Measurements from ENCODE around the gene FAM50B.

FAM50B gene, protein sequence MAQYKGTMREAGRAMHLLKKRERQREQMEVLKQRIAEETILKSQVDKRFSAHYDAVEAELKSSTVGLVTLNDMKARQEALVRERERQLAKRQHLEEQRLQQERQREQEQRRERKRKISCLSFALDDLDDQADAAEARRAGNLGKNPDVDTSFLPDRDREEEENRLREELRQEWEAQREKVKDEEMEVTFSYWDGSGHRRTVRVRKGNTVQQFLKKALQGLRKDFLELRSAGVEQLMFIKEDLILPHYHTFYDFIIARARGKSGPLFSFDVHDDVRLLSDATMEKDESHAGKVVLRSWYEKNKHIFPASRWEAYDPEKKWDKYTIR

GRCh38 chr6:3848925-3849605, at the start of gene FAM50B:
FAM50B (plus strand) TSS chr6:3849373; CDS start chr6:3849812, 439 bp downstream.
- DNase-seq, result peak; percentile 40

DNA sequence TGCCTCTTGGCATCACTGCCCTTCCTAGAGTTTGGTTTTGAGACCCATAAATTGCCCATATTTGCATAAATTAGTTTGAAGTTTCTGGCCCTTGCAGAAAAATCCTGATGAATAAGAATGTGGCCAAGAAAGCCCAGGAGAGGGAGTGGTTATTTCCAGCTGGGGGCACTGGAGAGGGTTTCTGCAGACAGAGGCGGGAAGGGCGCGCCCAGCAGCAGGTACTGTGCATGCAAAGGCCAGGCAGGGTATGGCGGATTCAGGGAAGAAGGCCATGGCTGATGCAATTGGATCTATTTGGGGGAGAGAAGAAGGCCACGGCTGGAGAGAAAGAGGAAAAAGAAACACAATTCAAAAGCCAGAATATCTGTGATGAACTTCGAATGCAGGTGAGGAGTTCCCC, 49.5 kb upstream of the FAM50B start:
- DNase-seq, result no peak

- no peak for DNase-seq
Observed at GRCh38 chr6:3800850-3801591, 48.2 kb upstream of the FAM50B start.

DNA sequence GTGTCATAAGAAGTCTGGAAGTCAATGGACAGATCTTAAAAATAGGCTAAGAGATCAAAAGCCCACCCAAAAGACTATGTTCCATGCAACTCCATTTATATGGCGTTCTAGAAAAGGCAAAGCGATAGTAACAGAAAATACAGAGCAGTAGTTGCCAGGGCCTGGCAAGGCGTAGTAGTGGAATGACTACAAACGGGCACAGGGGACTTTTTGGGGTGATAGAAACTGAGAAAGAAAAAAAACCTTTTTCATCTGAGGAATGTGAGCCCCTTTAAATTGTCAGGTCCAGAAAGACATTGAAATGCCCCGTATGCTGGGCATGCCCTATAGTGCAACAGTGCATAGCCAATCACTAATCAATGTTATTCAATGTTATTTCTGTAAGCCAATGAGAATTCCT, 47.2 kb upstream of the FAM50B start:
- no peak for DNase-seq

DNA sequence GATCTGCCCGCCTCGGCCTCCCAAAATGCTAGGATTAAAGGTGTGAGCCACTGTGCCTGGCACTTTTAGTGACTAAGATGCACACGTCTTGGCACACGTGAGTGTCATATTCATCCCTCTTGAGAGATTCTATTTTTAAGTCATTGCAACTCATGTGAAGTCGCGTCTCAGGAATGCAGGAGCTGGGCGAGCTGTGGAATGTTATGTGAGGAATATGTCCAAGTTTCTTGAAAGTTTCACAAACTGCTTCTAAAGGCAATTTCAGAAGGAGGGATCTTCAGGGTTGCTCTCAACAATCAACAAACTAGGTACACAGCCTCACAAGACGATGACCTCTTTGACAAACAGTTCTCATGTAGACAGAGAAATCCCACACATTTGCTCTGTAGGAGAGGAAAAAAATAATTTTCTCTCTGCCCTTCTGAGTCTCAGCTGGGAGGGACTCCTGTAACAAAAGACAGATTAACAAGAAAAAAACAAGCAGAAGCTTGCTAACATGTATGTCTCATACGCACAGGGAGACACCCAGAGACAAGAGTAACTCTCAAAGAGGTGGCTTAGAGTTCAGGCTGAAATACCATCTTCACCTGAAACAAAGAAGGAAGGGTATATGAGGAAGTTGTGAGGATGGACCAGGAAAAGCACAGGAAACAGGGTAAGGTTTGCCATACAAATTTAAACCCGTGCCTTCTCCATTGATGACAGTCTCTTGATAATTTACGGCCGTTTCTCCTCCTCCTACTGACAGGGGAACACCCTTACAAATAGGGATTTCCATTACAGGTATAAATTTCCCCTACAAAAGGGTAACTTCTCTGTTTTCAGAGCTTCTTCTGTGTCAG, 45.3 kb upstream of the FAM50B start:
- no peak for DNase-seq

DNA sequence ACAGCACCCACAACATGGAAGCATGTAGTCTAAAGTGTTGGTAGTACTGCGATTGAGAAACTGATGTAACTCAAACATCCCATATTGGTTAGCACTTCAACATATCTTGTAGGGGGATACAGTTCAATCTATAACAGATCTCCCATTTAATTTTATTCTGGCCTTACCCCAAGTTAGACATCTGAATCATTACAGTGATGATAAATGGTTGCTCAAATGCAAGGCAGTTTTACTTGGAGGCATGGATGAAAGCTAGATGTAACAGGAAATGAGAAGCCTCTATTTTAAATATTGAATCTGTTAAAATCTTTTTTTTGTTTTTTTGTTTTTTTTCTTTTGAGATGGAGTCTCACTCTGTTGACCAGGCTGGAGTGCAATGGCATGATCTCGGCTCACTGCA, 44.2 kb upstream of the FAM50B start:
- DNase-seq, result no peak

DNA sequence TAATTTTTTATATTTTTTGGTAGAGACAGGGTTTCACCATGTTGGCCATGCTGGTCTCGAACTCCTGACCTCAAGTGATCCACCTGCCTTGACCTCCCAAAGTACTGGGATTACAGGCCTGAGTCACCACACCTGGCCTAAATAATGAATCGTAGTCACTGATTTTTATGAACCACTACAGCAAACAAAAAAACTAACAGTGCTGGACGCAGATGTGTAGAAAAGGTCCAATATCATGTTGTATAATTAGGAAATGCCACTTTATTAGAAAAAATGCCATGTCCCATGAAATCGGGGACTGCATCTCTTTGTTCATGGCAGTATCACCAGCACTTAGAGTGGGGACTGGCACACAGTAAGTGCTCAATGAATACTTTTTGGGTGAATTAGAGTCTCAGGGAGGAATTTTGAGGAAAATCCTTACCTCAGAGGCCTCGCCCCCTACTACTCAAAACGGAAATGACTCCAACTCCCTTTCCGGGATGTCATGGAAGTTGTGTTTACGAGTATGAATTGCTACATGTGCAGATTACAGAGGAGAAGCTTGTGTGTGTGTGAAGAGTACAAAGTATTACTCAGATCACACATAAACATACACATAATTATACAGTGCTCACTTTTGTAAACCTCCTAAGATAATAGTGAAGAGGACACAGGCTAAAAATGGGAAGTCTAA, 43.6 kb upstream of the FAM50B start:
- DNase-seq, result no peak

- DNase-seq, result no peak
Observed at GRCh38 chr6:3806169-3806922, 42.8 kb upstream of the FAM50B start.

DNA sequence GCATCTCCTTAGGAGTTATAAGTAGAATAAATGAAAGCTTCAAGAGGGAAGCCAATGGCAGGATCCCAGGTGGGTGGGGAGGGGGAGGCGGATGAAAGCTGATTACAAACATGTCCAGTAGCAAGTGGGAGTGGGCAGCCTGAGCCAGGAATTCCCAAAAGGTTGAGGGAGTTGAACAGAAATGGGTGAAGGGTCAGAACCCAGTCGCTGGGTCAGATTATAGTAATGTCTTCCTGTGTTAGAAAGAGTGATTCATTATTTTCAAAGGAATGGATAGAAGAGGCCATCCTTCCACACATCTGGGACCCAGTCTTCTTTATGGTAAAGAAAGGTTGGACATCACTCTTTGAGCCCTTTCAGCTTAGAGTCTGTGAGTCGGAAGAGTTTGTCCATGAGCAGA, 41.0 kb upstream of the FAM50B start:
- DNase-seq, result no peak

- DNase-seq, result no peak
Observed at GRCh38 chr6:3808759-3809514, 40.2 kb upstream of the FAM50B start.

DNA sequence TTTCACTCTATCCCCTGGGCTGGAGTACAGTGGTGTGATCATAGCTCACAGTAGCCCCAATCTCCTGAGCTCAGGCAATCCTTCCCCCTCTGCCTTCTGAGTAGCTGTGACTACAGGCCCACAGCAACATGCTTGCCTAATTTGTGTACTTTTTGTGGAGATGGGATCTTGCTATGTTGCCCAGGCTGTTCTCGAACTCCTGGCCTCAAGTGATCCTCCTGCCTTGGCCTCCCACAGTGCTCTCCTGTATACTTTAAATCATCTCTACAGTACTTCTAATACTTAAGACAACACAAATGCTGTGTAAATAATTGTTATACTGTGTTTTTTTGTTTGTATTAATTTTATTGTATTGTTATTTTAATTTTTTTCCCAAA, 39.7 kb upstream of the FAM50B start:
- no peak for DNase-seq

- no peak for DNase-seq
Observed at GRCh38 chr6:3809982-3810381, 39.2 kb upstream of the FAM50B start.

- DNase-seq, result no peak
Observed at GRCh38 chr6:3811191-3811590, 38.0 kb upstream of the FAM50B start.

- no peak for DNase-seq
Observed at GRCh38 chr6:3812596-3812995, 36.6 kb upstream of the FAM50B start.

DNA sequence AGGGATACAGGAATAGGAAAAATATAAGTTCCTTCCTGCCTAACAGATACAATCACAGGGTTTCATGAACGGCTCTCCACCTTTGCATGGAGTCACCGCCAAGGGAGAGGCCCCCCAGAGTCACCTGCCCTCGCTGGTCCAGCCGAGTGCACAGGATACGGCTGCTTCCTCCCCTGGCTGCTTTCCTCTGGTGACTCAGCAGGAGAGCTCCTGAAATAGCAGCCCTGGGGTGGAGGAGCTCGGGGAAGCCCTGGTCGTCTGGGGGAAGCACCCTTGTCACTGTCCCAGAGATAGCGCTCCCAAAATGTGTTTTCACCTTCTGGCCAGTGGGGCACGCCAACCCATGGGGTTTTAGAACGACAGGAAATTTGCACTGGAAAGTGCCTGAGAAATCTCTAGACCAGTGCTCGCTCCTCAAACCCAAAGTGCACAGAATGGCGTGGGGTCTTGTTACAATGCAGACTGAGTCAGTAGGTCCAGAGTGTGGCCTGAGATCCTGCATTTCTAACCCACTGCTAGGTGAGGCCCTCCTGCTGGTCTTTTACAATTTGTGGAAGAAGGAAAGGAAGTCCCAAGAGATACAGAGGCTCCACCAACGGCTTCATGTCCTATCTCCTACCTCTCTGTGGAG, 35.9 kb upstream of the FAM50B start:
- DNase-seq, result no peak

DNA sequence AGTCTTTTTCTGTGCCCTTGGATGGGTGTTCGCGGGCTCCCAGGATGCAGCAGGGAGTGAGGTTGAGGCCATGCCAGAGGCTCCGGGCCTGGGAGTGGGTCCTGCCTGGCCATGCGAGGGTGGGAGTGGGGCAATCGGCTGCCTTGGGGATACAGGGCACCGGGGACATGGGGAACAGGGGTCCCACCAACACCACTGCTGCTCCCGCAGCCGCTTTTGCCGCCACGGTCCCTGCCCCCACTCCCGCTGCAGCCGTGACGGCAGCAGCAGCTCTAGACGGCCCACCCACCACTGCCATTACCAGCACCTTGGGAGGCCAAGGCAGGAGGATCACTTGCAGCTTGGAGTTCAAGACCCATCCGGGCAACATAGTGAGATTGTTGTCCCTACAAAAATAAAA, 35.3 kb upstream of the FAM50B start:
- no peak for DNase-seq

DNA sequence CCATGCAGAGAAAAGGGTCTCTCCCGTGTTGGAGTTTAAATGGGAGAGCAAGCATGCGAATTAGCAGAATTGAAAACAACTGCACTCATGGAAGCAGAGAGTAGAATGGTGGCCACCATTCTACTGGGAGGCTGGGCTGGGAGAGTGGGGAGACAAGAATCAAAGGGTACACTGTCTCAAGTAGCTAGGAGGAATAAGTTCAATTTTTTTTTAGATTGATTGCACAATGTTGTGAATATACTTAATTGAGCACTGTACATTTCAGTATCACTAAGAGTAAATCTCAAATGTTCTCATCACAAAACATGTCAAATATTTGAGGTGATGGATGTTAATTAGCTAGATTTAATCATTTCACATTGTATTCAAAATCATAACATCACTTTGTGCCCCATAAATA, 34.6 kb upstream of the FAM50B start:
- no peak for DNase-seq

DNA sequence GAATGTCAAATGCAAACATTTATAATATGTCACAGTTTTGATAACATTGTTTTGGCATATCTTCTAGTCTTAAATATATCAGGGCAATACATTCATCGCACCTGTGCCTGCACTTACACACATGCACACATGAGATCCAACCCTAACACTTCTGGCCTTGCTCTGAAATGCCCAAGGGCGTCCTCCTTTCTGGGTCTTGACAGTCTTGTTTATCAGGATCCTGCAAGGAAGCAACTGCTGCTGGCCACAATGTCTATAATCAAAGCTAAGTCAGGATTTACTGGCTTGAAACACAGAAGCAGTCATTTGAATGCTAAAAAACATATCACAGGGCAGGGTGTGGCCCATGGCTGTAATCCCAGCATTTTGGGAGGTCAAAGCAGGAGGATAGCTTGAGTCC, 32.9 kb upstream of the FAM50B start:
- DNase-seq, result no peak

DNA sequence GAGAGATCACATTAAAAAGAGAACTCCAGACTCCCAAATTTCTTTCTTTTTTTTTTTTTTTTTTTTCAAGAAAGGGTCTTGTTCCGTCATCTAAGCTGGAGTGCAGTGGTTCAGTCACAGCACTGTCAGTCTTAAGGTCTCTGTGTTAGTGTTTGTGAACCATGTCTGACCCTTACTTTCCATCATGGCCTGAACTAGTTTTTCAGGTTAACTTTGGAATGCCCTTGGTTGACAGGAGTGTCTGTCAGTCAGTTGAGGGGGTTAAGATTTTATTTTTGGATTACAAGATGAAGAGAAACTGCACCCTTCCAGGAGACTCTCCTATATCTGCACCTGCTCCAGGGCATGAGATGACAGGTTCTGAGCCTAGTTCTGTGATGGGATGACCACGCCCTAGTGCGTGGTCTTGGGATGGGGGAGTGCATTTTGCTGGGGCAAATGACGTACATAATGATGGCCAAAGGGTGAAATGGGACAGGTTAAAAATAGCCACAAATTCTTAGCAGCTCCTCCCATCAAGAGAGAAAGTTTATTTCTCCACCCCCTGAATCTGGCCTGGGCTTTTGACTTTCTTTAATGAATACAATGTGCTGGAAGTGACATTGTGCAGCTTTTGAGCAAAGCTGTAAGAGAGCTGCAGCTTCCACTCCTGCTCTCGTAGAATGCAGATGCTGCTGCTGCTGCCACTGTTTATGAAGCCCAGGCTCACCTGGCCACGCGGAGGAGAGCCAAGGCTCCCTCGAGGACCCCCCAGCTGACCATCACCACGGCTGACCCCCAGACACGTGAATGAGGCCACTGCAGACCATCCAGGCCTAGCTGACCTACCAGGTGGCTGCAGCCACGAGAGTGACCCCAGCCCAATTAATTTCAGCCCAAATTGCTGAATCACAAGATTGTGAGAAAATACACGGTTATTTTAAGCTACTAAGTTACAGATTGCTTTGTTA, 29.7 kb upstream of the FAM50B start:
- no peak for DNase-seq

Data from NCI-H524 treated with DMSO at 0.1 percent for 48 hours (cell line).